Inflammatory macrophage (primary cell): ENCODE results near the gene NR1D2.
A peak's percentile ranks its signal among the peaks of the same experiment; 100 is the strongest.

ENCODE experiments used
- DNase-seq, 2 donors: peaks; one replicate each; pipeline ENCODE4 v3.0.0-alpha.2; 2020 to 2022

NR1D2 gene

GRCh38 chr3:23968463-23969184, 23.5 kb downstream of the NR1D2 start:
- DNase-seq, result peak in 1 of 2 donors; percentile 35

- no peak for DNase-seq
Measured at GRCh38 chr3:23969393-23969792, 24.3 kb downstream of the NR1D2 start.

GRCh38 chr3:23971684-23972083, 26.6 kb downstream of the NR1D2 start:
- no peak for DNase-seq

- DNase-seq, result no peak
Measured at GRCh38 chr3:23976555-23976954, 31.5 kb downstream of the NR1D2 start.

DNA sequence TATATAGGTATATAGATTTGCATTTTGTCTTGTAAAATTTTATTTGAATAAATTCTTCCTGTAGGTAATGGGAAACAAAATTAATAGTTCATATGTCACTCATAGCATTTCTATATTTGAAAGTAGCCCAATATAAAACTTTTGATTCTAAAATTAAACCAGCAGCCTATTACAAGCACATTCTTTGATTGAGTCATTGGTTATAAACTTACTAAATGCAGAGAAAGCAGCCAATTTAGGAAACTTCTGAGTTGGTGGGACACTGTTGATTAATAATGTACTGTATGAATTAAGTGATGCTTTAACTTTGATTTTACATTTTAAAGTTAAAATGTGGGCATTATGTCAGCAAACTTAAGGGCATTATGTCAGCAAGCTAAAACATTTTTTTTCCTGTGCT, 34.5 kb downstream of the NR1D2 start:
- no peak for DNase-seq

- DNase-seq, result no peak
Measured at GRCh38 chr3:23981136-23981535, 36.0 kb downstream of the NR1D2 start.

- DNase-seq, result no peak
Measured at GRCh38 chr3:23981955-23982354, 36.9 kb downstream of the NR1D2 start.

DNA sequence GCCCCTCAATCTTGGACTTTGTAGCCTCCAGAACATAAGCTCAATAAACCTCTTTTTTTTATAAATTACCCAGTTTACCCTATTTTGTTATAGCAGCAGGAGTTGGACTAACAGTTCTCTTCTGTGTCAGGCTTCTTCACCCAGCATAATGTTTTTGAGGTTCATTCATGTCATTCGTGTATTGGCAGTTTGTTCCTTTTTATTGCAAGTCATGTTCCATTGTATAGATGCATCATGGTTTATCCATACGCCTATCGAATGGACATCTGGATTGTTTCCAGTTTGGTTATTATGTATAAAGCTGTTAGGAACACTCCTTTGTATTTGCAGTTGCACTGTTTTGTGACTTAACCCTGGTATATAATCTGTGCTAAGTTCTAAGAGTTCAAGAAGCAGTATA, 39.8 kb downstream of the NR1D2 start:
- no peak for DNase-seq

DNA sequence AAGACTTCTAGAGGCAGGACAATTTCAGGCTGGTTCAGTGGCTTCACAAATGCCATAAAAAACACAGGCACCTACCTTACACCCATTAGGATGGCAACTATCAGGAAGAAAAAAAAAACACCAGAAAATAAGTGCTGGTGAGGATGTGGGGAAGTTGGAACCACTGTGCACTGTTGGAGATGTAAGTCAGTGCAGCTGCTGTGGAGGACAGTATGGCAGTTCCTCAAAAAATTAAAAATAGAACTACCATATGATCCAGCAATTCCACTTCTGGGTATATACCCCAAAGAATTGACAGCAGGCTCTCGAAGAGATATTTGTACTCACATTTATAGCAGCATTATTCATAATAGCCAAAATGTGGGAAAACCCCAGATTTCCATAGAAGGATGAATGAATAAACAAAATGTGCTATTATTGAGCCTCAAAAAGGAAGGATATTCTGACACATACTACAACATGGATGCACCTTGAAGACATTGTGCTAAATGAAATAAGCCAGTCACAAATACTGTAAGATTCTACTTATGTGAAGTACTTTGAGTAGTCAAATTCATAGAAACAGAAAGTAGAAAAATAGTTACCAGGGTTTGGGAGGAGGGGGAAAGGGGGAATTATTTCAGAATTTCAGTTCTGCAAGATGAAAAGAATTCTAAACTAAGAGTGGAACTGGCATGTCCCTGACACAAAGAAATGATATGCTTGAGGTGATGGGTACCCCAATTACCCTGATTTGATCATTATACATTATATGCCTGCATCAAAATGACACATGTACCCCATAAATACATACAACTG, 40.9 kb downstream of the NR1D2 start:
- peak; percentile 26 to 39 for DNase-seq

- peak; percentile 77 to 86 for DNase-seq
Measured at GRCh38 chr3:23987356-23987755, 42.3 kb downstream of the NR1D2 start.

DNA sequence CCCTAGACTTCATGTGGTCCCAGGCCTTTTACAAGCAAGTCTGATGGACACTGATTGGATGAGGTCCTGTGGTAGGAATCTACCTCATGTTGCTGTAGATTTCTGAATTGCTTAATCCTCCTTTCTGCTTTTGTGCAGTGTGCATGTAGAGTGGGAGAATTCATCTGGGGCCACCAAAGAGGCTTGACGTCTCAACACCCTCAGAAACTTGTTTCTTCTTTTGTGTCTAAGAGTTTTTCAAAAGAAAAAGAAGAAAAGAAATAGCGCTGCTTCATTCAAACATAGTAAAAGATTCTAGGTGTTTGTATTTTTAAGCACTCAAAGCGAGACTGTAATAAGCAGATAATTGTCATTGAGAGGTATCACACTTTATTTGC, 46.2 kb downstream of the NR1D2 start:
- no peak for DNase-seq

GRCh38 chr3:23991683-23992628, 46.9 kb downstream of the NR1D2 start:
- DNase-seq, result no peak

DNA sequence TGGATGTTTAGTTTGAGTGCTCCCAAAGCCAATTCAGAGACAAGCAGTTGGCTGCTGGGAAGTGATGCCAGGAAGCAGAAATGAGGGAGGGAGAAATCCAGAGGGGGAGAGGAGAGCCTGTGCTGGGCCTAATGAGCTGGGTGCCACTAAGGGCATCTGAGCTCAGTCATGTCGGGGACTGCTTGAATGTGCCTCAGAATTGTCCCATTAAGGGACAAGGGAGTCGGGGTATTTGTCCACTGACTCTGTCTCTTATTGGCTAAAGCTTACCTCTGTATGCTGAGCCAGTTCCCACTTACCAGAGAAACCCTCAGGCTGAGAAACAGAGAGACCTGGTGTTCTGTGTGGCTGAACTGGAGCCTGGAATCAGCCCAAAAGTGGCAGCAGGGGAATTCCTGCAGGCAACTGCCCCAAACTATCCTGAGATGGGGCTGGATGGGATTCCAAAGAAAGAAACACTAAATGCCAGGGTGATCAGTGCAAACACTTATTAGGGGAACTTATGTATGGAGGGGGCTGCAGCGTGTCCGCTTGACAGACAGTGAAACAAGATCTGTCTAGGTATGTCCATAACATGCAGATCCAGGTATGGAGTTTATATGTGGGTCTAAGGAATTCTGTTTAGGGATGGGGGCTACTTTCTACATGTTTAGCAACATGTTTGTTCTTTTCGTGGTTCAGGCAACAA, 48.6 kb downstream of the NR1D2 start:
- no peak for DNase-seq

GRCh38 chr3:23994244-23994569, 49.1 kb downstream of the NR1D2 start:
- DNase-seq, result no peak

DNA sequence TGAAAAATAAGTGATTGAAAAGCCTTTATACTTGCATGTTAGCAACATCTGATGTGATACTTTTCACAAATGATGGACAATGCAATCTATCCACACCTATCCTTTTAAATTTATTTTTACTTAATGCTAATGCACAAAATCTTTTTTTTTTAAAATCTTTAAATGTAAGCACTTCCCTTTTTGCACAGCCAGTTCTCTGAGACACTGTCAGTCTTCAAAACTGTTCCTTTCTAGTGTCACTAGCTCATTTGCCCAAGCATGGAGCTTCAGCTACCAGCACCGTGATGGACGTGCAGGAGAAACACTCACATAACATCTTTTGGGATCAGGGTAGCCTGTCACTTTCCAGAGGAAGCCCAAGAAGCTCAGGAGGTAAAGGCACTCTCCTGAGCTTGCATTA, 50.1 kb downstream of the NR1D2 start:
- no peak for DNase-seq

GRCh38 chr3:23996095-23996524, 51.0 kb downstream of the NR1D2 start:
- no peak for DNase-seq

DNA sequence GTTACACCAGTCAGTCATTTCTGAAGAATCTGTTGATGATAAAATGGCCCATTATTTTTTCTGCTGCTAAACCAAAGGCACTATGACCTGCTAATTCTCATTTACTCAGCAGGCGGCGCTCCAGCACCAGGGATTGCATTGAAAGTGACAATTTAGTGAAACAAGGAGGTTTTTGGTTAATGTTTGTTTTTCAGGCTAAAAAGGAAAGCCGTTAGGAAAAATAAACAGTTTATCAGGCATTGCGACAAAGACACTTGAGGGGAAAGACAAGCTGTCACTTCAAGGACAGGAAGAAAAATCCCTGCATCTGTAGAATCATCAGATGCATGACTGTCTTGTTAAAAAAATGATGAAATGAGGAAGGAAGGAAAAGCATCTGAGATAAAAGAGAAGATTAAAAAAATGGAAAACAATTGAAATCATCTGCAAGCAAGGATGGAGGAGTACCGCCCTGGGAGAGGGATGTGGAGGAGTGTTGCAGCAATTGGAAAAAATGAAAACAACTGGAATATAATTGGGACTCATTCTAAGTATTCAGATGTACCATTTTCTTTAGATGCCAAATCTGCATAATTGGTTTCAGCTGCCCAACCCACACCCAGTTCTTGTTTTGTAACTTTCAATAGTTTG, 54.0 kb downstream of the NR1D2 start:
- DNase-seq, result peak; percentile 66 to 69

DNA sequence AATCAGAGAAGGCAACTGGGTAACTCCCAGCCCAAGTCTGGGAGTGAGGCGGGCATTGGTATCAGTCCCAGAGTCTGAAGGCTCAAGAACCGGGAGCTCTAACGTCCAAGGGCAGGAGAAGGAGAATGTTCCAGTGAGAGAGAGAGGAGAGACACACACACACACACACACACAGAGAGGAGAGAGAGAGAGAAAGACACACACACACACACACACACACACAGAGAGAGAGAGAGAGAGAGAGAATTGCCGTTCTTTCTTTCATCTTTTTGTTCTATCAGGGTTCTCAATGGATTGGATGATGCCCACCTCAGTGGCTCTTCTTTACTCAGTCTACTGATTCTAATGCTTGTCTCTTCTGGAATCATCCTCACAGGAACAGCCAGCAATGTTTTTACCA, 57.0 kb downstream of the NR1D2 start:
- DNase-seq, result no peak

DNA sequence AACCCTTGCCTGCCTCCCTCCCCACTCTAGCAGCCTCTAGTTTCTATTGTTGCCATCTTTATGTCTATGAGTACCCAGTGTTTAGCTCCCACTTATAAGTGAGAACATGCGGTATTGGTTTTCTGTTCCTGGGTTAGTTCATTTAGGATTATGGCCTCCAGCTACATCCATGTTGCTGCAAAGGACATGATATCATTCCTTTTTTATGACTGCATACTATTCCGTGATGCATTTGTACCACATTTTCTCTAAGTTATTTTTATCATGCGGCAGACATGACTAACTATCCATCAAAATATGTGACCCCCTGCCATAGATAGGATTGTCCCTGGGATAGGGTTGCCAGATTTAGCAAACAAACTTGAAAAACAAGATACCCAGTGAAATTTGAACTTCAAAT, 58.4 kb downstream of the NR1D2 start:
- DNase-seq, result no peak

DNA sequence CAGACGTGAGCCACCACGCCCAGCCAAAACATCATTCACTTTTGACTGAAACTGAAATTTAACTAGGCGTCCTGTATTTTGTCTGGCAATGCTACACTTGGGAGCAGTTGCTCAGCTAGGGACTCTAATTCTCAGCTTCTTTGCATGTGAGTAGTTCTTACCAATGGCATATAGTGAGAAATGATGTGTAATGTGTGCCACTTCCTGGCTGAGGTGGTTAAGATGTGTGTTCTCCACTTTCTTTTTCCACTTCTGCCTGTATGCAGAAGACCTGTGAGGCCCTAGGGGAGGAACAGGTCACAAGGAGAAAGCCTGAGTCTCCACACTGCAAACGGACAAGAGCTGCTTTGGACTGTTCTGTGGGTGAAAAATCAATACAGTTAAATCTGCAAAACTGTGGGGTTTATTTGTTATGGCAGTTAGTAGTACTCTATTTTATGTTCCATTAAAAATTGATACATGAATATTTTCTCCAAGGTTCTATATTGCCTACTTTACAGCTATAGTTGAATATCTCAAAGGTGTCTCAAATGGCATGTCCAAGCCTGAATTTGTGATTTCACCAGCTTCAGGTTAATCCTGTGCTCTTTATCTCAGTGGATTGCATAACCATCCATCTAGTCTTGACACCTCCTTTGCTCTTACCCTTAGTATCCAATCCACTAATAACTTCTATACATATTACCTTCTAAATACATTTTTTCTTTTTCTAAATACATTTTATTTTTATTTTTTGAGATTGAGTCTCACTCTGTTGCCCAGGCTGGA, 59.3 kb downstream of the NR1D2 start:
- no peak for DNase-seq

DNA sequence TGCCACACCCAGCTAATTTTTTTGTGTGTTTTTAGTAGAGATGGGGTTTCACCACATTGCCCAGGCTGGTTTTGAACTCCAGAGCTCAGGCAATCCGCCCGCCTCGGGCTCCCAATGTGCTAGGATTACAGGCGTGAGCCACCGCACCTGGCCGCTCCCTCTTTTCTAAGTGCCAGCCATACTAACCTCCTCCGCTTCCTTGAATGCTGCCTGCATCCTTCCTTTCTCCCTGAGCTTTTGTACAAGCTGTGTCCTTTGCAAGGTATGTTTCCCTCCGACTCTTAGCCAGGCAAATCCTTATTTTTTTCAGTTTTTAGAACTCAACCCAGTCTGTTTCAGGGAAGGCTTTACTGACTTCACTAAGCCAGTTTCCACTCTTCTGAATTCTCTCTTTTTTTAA, 60.6 kb downstream of the NR1D2 start:
- no peak for DNase-seq
